Left cardiac atrium (tissue), 4 donors: ENCODE data around the gene SLC9C1. TPM values are rescaled to one million over a fixed set of nuclear protein-coding genes. Genes with fewer than 3 reads are reported as not detected.
A peak's percentile ranks its signal among the peaks of the same experiment; 100 is the strongest.
"Not testable (repeated sequence)": the region's sequence is repeated elsewhere in the genome, so short reads cannot be mapped to it uniquely, and the experiment has no call there.

Source experiments
- ATAC-seq, 2 donors: fragments of 200-7000 bp; cut with Tn5 transposase; one replicate each; pipeline ENCODE4 v1.9.1; 2020; ENCODE audit warnings: mild to moderate bottlenecking in 2 of 2, moderate library complexity in 2 of 2
- DNase-seq: peaks from one replicate; pipeline ENCODE4 v3.0.0-alpha.2; 2020
- intact Hi-C, 2 donors: fragments of 100-400 bp; cut with DNase I; formaldehyde crosslinking; loops; one replicate each; pipeline versions ENCODE4 v1.14.1 to v1.15.1; 2022 to 2023
- total RNA-seq, 2 donors: library from RNA; stranded (reverse); fragmentation: NEBNext Ultra II Directional; extraction: Animal tissue kit (Norgen Biotek cat#: 25700); gene quantifications; one replicate each; pipeline ENCODE4 v1.2.1, GENCODE V29; 2021
- donor health status: DM: no; HTN: yes; CAD: no.
- donor health status: DM: no; HTN: yes; CAD: no; lungs with severe emphysema.
- donor health status: DM: yes; HTN: yes; CAD: no.
- donor health status: Dilated cardiomyopathy.

Gene SLC9C1
- total RNA-seq, 2 donors from 2014 or later: 0.26 to 1.4 TPM

GRCh38 chr3:112233083-112233482, 60.9 kb downstream of the SLC9C1 start:
- intact Hi-C loops: no loop called here
- ATAC-seq (no peak), DNase-seq (no peak)

GRCh38 chr3:112231727-112232126, 62.3 kb downstream of the SLC9C1 start:
- ATAC-seq: no peak
- intact Hi-C loops: no loop called here
- DNase-seq: no peak

GRCh38 chr3:112230033-112230432, 64.0 kb downstream of the SLC9C1 start:
- ATAC-seq (no peak), DNase-seq (no peak)
- intact Hi-C loops: no loop called here

GRCh38 chr3:112228786-112229185, 65.2 kb downstream of the SLC9C1 start:
- no peak for DNase-seq
- no peak for ATAC-seq
- intact Hi-C loops: no loop called here

GRCh38 chr3:112200317-112200666, 93.7 kb downstream of the SLC9C1 start:
- no peak for DNase-seq
- intact Hi-C loops: no loop called here
- no peak for ATAC-seq

GRCh38 chr3:112199622-112200316, 94.2 kb downstream of the SLC9C1 start:
- intact Hi-C loops: no loop called here

GRCh38 chr3:112197131-112197530, 96.9 kb downstream of the SLC9C1 start:
- DNase-seq: no peak
- no peak for ATAC-seq
- intact Hi-C loops: no loop called here

More at GRCh38 chr3:112199622-112200316, 94.2 kb downstream of the SLC9C1 start:
- ATAC-seq (no peak), DNase-seq (no peak)

- ATAC-seq: no peak
- DNase-seq: no peak
- intact Hi-C loops: no loop called here
Observed at GRCh38 chr3:112187300-112187699, 106.7 kb downstream of the SLC9C1 start.

- ATAC-seq: peak; percentile 36 to 59
- intact Hi-C loops: not testable (repeated sequence)
Observed at GRCh38 chr3:112185423-112186035, 108.5 kb downstream of the SLC9C1 start.

GRCh38 chr3:112175646-112176045, 118.4 kb downstream of the SLC9C1 start:
- intact Hi-C loops: no loop called here
- ATAC-seq: no peak
- DNase-seq: no peak

More at GRCh38 chr3:112185423-112186035, 108.5 kb downstream of the SLC9C1 start:
- not testable (repeated sequence) for DNase-seq

- intact Hi-C loops: no loop called here
- no peak for ATAC-seq
Observed at GRCh38 chr3:112175037-112175436, 119.0 kb downstream of the SLC9C1 start.

GRCh38 chr3:112171144-112171543, 122.9 kb downstream of the SLC9C1 start:
- ATAC-seq (no peak), DNase-seq (no peak)
- intact Hi-C loops: no loop called here

More at GRCh38 chr3:112175037-112175436, 119.0 kb downstream of the SLC9C1 start:
- DNase-seq: no peak

- intact Hi-C loops: no loop called here
- DNase-seq (no peak), ATAC-seq (no peak)
Observed at GRCh38 chr3:112170046-112170445, 124.0 kb downstream of the SLC9C1 start.

- no peak for DNase-seq
- intact Hi-C loops: no loop called here
- no peak for ATAC-seq
Observed at GRCh38 chr3:112167758-112168157, 126.3 kb downstream of the SLC9C1 start.

GRCh38 chr3:112149136-112149535, 144.9 kb downstream of the SLC9C1 start:
- intact Hi-C loops: no loop called here
- DNase-seq (no peak), ATAC-seq (no peak)

- no peak for ATAC-seq
- no peak for DNase-seq
- intact Hi-C loops: no loop called here
Observed at GRCh38 chr3:112143689-112144088, 150.3 kb downstream of the SLC9C1 start.

GRCh38 chr3:112143251-112143650, 150.8 kb downstream of the SLC9C1 start:
- ATAC-seq (no peak), DNase-seq (no peak)
- intact Hi-C loops: no loop called here

- intact Hi-C loops: no loop called here
- ATAC-seq (no peak), DNase-seq (no peak)
Observed at GRCh38 chr3:112141293-112141692, 152.7 kb downstream of the SLC9C1 start.

GRCh38 chr3:112140584-112140983, 153.4 kb downstream of the SLC9C1 start:
- DNase-seq: no peak
- no peak for ATAC-seq
- intact Hi-C loops: no loop called here

GRCh38 chr3:112138219-112138969, 155.6 kb downstream of the SLC9C1 start:
- no peak for ATAC-seq
- no peak for DNase-seq
- intact Hi-C loops: no loop called here
